Activated CD4-positive, CD25-positive, alpha-beta regulatory T cell treated with anti-CD3 and anti-CD28 coated beads, Interleukin-2, amount 50 U/mL, for 72 hours (primary cell): ENCODE measurements around the gene KMT2A.

ENCODE experiments used
- DNase-seq: peaks from one replicate; pipeline ENCODE4 v3.0.0; 2021

Gene KMT2A

DNA sequence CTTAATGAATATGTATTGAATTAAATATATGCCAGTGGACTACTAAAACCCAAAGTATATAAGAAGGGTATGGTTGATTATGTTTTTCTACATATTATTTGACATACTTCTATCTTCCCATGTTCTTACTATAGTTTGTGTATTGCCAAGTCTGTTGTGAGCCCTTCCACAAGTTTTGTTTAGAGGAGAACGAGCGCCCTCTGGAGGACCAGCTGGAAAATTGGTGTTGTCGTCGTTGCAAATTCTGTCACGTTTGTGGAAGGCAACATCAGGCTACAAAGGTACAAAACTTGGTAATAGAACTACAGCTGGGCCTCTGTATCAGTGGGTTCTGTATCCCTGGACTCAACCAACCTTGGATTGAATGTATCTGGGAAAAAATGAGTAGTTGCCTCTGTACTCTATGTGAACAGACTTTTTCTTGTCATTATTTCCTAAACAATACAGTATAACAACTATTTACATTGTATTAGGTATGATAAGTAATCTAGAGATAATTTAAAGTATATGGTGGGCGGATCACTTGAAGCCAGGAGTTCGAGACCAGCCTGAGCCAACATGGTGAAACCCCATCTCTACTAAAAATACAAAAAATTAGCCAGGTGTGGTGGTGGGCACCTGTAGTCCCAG, 52.3 kb downstream of the KMT2A start:
- DNase-seq: peak; percentile 75

GRCh38 chr11:118491041-118491440, 54.7 kb downstream of the KMT2A start:
- DNase-seq: no peak

DNA sequence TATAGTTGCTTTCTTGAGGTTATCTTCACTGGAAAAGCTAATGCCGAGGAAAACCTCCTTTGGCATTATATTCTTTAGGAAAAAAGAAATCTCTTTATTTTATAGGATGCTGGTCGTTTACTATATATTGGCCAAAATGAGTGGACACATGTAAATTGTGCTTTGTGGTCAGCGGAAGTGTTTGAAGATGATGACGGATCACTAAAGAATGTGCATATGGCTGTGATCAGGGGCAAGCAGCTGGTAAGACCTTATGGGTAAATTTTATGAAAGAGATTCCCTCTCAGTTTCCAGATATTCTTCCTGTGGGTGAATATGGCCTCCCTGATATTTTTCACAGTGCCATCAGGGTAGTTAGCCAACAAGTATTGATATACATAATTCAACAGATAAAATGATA, 61.5 kb downstream of the KMT2A start:
- no peak for DNase-seq

DNA sequence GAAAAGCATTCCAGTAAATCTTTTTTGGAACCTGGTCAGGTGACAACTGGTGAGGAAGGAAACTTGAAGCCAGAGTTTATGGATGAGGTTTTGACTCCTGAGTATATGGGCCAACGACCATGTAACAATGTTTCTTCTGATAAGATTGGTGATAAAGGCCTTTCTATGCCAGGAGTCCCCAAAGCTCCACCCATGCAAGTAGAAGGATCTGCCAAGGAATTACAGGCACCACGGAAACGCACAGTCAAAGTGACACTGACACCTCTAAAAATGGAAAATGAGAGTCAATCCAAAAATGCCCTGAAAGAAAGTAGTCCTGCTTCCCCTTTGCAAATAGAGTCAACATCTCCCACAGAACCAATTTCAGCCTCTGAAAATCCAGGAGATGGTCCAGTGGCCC, 66.9 kb downstream of the KMT2A start:
- DNase-seq: no peak

- DNase-seq: no peak
These were observed 75.3 kb downstream of the KMT2A start for GRCh38 chr11:118511601-118512000.

- no peak for DNase-seq
These were observed 77.8 kb downstream of the KMT2A start for GRCh38 chr11:118514103-118514502.

DNA sequence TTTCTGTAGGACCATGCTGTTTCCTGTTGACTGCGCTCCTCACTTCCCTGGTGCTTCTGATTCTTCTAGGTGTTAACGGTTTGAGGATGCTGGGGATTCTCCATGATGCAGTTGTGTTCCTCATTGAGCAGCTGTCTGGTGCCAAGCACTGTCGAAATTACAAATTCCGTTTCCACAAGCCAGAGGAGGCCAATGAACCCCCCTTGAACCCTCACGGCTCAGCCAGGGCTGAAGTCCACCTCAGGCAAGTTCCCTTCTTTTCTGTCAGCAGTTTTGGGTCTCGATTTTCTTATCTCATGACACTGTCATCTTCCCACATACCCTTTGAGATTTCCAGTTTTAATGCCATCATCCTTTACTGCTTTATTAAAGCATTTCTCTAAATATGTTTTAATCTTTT, 83.3 kb downstream of the KMT2A start:
- DNase-seq: no peak

DNA sequence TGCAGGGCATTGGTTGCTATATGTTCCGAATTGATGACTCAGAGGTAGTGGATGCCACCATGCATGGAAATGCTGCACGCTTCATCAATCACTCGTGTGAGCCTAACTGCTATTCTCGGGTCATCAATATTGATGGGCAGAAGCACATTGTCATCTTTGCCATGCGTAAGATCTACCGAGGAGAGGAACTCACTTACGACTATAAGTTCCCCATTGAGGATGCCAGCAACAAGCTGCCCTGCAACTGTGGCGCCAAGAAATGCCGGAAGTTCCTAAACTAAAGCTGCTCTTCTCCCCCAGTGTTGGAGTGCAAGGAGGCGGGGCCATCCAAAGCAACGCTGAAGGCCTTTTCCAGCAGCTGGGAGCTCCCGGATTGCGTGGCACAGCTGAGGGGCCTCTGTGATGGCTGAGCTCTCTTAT, 85.6 kb downstream of the KMT2A start:
- DNase-seq: no peak

- no peak for DNase-seq
These were observed 86.3 kb downstream of the KMT2A start for GRCh38 chr11:118522571-118523072.

DNA sequence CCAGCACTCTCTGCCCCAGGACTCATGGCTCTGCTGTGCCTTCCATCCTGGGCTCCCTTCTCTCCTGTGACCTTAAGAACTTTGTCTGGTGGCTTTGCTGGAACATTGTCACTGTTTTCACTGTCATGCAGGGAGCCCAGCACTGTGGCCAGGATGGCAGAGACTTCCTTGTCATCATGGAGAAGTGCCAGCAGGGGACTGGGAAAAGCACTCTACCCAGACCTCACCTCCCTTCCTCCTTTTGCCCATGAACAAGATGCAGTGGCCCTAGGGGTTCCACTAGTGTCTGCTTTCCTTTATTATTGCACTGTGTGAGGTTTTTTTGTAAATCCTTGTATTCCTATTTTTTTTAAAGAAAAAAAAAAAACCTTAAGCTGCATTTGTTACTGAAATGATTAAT, 88.1 kb downstream of the KMT2A start:
- no peak for DNase-seq

DNA sequence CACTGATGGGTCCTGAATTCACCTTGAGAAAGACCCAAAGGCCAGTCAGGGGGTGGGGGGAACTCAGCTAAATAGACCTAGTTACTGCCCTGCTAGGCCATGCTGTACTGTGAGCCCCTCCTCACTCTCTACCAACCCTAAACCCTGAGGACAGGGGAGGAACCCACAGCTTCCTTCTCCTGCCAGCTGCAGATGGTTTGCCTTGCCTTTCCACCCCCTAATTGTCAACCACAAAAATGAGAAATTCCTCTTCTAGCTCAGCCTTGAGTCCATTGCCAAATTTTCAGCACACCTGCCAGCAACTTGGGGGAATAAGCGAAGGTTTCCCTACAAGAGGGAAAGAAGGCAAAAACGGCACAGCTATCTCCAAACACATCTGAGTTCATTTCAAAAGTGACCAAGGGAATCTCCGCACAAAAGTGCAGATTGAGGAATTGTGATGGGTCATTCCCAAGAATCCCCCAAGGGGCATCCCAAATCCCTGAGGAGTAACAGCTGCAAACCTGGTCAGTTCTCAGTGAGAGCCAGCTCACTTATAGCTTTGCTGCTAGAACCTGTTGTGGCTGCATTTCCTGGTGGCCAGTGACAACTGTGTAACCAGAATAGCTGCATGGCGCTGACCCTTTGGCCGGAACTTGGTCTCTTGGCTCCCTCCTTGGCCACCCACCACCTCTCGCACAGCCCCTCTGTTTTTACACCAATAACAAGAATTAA, 88.6 kb downstream of the KMT2A start:
- no peak for DNase-seq

GRCh38 chr11:118526688-118527087, 90.4 kb downstream of the KMT2A start:
- no peak for DNase-seq

DNA sequence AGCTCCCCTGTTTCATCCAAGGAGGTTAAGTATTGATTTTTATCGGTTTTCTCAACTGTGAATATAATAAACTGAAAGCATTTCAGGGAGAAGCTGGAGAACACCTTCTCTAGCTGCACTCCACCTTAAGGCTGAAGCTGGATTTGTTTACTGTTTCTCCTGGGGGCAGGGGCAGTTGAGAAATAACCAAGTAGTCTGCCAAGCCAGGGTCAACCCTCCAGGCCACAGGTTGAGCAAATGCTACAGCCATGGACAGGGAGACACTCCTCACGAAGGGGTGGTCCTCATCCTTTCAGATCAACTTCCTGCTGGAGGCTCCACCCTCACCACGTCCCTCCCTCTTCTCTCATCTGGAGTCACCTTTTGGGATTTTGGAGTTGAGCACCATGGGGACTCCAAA, 90.8 kb downstream of the KMT2A start, which contains the start of gene TTC36:
TTC36 (plus strand) TSS at position 366 of the 400 bp plus-strand sequence; CDS start at position 387, 21 bp downstream.
- no peak for DNase-seq

GRCh38 chr11:118528511-118528910, 92.2 kb downstream of the KMT2A start:
- DNase-seq: no peak

DNA sequence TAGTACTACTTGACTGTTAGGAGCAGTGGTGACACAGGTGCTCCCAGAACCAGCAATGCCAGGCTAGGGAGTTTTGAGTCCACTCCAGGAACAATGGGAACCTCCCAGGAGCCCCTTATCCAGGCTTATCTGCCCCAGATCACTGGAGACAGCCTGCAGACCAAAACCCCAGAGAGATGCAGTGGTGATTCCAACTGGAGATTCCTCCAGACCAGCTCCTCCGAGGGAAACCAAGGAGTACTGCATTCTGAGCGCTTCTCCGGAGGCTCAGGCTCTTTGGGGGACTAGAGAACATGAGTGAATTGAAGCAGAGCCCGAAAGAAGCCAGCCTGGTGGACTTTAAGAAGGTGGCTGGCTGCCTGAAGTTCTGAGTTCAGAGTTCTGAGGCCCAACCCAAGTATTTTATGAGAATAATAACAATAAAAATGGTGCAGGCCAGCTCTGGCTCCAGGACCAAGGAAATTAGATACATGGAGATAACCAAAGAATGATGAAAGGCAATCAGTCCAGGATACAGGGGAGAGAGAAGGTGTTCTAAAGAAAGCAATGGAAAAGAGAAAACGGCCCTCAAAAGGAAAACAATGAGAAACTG, 93.4 kb downstream of the KMT2A start:
- DNase-seq: no peak

- no peak for DNase-seq
These were observed 93.9 kb downstream of the KMT2A start for GRCh38 chr11:118530180-118530682.

DNA sequence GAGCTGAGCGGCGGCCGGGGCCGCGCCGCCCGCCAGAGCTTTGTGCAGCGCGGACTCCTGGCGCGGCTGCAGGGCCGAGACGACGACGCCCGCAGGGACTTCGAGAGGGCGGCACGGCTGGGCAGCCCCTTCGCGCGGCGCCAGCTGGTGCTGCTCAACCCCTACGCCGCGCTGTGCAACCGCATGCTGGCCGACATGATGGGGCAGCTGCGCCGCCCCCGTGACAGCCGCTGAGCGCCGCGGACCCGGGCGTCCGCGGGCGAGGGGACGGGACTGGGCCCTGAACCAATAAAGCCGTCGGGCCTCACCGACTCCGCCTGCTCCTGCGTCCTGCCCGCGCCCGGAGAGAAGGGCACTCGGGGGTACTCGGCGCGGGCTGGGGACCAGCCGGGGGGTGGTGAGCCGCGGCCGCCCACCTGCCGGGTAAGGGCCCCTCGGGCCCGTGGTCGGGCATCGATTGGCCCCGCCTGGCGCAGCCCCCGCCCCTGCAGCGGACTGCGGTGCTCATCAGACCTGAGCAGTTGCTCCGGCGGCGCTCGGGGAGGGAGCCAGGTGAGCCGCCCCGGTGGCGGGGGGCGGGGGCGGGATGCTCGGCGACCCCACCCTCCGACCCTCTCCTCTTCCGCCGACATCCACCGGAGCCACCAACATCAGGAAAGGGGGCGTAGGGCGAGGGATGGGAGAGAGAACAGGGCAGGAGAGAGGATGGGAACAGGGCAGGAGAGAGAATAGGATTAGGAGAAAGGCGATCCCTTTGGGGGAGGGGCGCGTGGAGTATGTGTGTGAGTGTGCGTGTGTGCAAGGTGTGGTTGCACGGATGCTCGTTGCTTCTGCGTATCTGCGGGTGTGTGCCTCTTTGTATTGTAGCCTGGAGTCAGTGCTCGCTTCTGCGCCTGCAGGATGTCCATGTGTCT, 94.6 kb downstream of the KMT2A start, which contains the start of gene TMEM25:
TMEM25 (plus strand) TSS at position 510 of the 914 bp plus-strand sequence. CDS start 610 bp downstream, outside the sequence.
- DNase-seq: peak; percentile 72

GRCh38 chr11:118531597-118532084, 95.3 kb downstream of the KMT2A start:
- no peak for DNase-seq

GRCh38 chr11:118532091-118532490, 95.8 kb downstream of the KMT2A start:
- DNase-seq: no peak

DNA sequence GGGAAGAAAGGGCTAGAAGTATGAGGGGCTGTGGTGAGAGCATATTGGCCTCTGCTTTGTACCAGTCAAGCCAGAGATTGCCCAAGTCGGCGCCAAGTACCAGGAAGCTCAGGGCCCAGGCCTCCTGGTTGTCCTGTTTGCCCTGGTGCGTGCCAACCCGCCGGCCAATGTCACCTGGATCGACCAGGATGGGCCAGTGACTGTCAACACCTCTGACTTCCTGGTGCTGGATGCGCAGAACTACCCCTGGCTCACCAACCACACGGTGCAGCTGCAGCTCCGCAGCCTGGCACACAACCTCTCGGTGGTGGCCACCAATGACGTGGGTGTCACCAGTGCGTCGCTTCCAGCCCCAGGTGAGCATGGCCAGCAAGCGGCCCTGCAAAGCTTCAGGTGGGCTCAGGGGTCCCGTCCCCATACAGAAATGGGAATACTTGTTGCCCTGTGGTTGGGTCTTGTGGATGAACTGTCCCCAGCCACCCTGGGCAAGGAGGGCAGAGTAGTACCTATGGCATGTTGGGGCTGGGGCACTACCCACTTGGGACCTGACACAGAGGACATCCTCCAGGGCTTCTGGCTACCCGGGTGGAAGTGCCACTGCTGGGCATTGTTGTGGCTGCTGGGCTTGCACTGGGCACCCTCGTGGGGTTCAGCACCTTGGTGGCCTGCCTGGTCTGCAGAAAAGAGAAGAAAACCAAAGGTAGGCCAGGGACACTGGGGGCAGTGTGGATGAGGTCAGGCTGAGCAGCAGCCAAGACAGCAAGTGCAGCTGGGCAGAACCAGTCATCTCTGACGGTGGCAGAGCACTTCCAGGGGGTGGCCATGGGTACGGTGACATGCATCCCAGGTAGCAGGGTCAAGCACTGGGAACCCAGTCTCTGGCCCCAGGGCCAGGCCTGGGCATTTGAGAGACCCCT, 96.8 kb downstream of the KMT2A start:
- no peak for DNase-seq
